ENCODE data around the gene SHISA6.

DNA sequence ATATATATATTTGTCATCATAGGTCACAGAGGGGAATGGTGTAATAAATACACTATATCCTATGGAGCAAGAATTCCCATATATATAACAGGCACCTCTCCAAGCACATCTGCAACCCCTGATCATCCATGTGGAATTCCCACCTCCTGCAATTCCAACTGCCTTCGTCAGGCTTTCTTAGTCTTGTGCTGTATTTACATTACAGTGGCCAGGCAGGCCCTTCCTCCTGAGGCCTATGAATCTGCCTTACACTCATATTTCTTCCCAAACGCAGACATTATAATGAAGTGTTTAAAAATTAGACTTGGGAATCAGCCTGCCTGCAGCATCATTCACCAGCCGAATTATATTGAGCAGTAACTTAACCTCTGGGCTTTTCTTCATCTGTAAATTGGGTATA is 338.0 kb downstream of the SHISA6 start:
- no peak for TF ChIP-seq ARNTL (CRISPR knock-in tag; IDR thresholded peaks at IDR 0.05; ENCODE audit: borderline replicate concordance, low read depth)
- TF ChIP-seq ZFP3 (CRISPR knock-in tag; IDR thresholded peaks at IDR 0.05), result no peak
- TF ChIP-seq ESRRG (CRISPR knock-in tag; IDR thresholded peaks at IDR 0.05), result no peak
- no peak for TF ChIP-seq RARB (CRISPR knock-in tag; IDR thresholded peaks at IDR 0.05)
- no peak for TF ChIP-seq CSDC2 (CRISPR knock-in tag; IDR thresholded peaks at IDR 0.05)
- TF ChIP-seq, protein P1, sequence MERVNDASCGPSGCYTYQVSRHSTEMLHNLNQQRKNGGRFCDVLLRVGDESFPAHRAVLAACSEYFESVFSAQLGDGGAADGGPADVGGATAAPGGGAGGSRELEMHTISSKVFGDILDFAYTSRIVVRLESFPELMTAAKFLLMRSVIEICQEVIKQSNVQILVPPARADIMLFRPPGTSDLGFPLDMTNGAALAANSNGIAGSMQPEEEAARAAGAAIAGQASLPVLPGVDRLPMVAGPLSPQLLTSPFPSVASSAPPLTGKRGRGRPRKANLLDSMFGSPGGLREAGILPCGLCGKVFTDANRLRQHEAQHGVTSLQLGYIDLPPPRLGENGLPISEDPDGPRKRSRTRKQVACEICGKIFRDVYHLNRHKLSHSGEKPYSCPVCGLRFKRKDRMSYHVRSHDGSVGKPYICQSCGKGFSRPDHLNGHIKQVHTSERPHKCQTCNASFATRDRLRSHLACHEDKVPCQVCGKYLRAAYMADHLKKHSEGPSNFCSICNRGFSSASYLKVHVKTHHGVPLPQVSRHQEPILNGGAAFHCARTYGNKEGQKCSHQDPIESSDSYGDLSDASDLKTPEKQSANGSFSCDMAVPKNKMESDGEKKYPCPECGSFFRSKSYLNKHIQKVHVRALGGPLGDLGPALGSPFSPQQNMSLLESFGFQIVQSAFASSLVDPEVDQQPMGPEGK (CRISPR knock-in tag; IDR thresholded peaks at IDR 0.05; ENCODE audit: borderline replicate concordance), result no peak
- TF ChIP-seq ZNF8 (CRISPR knock-in tag; IDR thresholded peaks at IDR 0.05), result no peak
- TF ChIP-seq SNAI2 (CRISPR knock-in tag; IDR thresholded peaks at IDR 0.05), result no peak
- TF ChIP-seq ZFP30 (CRISPR knock-in tag; IDR thresholded peaks at IDR 0.05), result no peak

Data from SK-N-SH treated with all-trans-retinoic acid at 6 μM for 48 hours (cell line).